ENCODE measurements around the gene BCKDK. TPM values are rescaled to one million over a fixed set of nuclear protein-coding genes. Genes with fewer than 3 reads are reported as not detected.

BCKDK gene
- total and polyA plus RNA-seq, 12 donors = 27.0 to 181 (median 80.1) TPM

DNA sequence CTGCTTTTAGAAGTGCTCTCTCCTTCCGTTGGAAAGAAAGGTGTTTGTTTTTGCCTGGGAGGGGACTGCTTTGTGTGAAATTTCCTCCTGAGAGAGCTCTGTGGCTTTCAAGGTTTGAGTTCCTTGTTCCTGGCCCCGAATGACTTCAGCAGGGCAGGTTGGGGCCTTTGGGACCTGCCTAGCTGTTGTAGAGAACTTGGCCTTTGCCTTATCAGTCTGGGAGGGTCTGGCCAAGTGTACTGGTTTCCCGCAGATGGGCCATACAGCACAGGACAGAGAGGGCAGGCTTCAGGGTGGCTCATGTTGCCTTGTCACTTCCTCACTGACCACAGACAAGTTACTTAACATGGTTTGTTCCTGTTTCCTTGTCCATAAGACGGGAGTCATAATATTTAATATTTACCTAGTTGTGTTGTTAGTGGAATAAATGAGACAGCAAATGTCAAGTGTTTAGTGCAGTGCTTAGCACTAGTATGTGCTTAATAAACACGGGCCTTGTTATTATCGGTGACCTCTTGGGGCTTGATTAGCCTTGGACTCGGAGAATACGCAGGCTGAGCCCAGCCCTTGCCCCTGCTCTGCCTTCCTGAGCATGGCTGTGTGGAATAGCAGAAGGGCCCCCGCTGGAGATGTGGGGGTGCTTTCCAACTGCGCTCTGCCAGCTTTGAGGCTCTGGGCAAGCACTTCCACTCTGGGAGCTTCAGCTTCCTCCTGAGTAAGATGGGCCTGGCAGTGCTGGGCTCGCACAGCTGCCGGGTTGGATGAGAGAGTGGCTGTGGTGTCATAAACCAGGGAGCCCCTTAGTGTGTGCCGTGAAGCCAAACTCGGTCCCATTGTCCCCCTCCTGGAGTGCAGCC lies 20.8 kb downstream of the BCKDK start:
- H3K9me3 ChIP-seq (replicated peaks in 1 of 3) = no peaks in the 10 kb centered on the region
- no peak overlapping the region for H3K4me3 ChIP-seq
- peak in 4 of 7 donors; percentile 31 to 73 (median 58) for DNase-seq
- no peaks in the 10 kb centered on the region for H3K27me3 ChIP-seq
- H3K36me3 ChIP-seq (replicated peaks in 1 of 2) = peaks cover 0 to 48% of the 10 kb centered on the region in 2 donors
- TF ChIP-seq, protein P1, sequence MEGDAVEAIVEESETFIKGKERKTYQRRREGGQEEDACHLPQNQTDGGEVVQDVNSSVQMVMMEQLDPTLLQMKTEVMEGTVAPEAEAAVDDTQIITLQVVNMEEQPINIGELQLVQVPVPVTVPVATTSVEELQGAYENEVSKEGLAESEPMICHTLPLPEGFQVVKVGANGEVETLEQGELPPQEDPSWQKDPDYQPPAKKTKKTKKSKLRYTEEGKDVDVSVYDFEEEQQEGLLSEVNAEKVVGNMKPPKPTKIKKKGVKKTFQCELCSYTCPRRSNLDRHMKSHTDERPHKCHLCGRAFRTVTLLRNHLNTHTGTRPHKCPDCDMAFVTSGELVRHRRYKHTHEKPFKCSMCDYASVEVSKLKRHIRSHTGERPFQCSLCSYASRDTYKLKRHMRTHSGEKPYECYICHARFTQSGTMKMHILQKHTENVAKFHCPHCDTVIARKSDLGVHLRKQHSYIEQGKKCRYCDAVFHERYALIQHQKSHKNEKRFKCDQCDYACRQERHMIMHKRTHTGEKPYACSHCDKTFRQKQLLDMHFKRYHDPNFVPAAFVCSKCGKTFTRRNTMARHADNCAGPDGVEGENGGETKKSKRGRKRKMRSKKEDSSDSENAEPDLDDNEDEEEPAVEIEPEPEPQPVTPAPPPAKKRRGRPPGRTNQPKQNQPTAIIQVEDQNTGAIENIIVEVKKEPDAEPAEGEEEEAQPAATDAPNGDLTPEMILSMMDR (IDR thresholded peaks at IDR 0.05) = no peak
- peak in 1 of 2 donors; percentile 17 for TF ChIP-seq POLR2A (IDR thresholded peaks at IDR 0.05)
- intact Hi-C loops (cut with DNase I) = no loop called here
- H3K27ac ChIP-seq = peak overlapping the region; percentile 30 to 93 (median 57)
- H3K4me1 ChIP-seq (replicated peaks in 1 of 2) = no peaks in the 10 kb centered on the region
- WGBS, 4 donors = 76 to 81% (median 77%) methylated on average over 9 to 14 of the region's 14 CpGs

DNA sequence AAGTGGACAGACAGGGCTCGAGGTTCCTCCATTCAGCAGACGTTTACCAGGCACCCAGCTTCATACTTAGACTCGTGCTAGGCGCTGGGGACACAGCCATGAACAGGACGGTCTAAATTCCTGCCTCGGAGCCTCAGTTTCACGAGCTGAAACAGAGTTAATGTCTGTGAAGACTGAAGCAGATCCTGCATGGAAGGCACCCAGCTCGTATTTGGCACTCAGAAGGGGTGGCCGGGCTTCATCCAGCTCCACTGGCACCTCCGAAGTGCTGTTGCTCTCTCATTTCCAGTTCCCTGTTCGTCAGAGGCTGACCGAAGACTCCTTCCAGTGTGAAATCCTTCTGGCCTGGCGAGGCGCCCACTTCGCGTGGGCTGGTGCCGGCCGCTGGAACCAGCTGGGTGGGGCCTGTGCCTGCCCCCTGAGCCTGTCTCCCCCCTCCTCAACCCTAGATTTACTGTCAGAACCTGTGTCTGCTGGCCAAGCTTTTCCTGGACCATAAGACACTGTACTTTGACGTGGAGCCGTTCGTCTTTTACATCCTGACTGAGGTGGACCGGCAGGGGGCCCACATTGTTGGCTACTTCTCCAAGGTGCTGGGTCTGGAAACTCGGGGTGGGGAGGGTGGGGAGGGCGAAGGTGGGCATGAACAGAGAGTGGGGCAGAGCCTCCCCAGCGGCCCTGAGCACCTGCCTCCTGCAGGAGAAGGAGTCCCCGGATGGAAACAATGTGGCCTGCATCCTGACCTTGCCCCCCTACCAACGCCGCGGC lies 21.6 kb downstream of the BCKDK start:
- Histone ChIP-seq H3K27me3 (no peaks in the 10 kb centered on the region), H3K9me3 (replicated peaks in 1 of 3) (no peaks in the 10 kb centered on the region), H3K36me3 (replicated peaks in 1 of 2) (peaks cover 0 to 41% of the 10 kb centered on the region in 2 donors), H3K4me3 (no peak overlapping the region), H3K4me1 (replicated peaks in 1 of 2) (no peaks in the 10 kb centered on the region), H3K27ac (peak overlapping the region in 4 of 5 donors; percentile 41 to 93 (median 68))
- 68 to 78% (median 74%) methylated on average over 16 to 29 of the region's 29 CpGs for WGBS, 4 donors
- intact Hi-C loops (cut with DNase I) = no loop called here
- DNase-seq = peak in 4 of 7 donors; percentile 35 to 69 (median 54)
- no peak for TF ChIP-seq POLR2A (IDR thresholded peaks at IDR 0.05)
- TF ChIP-seq, protein P1 (IDR thresholded peaks at IDR 0.05) = no peak

DNA sequence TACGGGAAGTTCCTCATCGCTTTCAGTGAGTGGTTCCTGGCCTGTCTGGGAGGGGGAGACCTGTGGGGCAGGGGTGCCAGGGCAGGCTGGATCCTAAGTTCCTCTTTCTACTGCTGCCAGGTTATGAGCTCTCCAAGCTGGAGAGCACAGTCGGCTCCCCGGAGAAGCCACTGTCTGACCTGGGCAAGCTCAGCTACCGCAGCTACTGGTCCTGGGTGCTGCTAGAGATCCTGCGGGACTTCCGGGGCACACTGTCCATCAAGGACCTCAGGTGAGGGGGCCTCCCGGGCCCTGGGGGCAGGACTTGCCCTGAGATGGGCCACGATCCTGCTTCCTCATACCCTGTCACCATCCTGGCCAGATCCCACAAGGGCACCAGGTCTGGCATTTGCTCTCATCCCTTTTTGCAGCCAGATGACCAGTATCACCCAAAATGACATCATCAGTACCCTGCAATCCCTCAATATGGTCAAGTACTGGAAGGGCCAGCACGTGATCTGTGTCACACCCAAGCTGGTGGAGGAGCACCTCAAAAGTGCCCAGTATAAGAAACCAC lies 22.2 kb downstream of the BCKDK start:
- WGBS, 4 donors = 83 to 90% (median 85%) methylated on average over 2 to 10 of the region's 10 CpGs
- Histone ChIP-seq H3K9me3 (replicated peaks in 1 of 3) (no peaks in the 10 kb centered on the region), H3K4me3 (no peak overlapping the region), H3K4me1 (replicated peaks in 1 of 2) (no peaks in the 10 kb centered on the region), H3K36me3 (replicated peaks in 1 of 2) (peaks cover 0 to 37% of the 10 kb centered on the region in 2 donors), H3K27me3 (no peaks in the 10 kb centered on the region), H3K27ac (peak overlapping the region in 2 of 5 donors; percentile 78 to 93)
- intact Hi-C loops (cut with DNase I) = no loop called here
- TF ChIP-seq POLR2A (IDR thresholded peaks at IDR 0.05) = no peak
- TF ChIP-seq, protein P1 (IDR thresholded peaks at IDR 0.05) = no peak
- DNase-seq = no peak

DNA sequence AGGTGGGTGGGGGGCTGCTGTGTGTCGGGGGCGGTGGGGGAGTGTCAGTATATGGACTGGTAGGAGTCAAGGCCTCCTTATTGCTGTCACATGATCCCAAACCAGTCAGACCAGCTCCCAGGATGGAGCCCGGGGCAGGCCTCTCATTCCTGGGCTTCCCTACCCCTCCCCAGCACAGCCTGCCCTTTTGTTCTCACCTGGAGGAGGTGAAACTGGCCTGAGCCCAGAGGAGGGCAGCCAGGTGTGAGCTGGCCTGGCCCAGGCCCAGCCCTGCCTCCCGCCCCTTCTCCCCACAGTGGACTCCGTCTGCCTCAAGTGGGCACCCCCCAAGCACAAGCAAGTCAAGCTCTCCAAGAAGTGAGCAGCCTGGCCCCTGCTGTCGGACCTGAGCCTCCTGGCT lies 22.7 kb downstream of the BCKDK start:
- Histone ChIP-seq H3K9me3 (replicated peaks in 1 of 3) (no peaks in the 10 kb centered on the region), H3K27ac (no peak overlapping the region), H3K4me3 (no peak overlapping the region), H3K4me1 (replicated peaks in 1 of 2) (no peaks in the 10 kb centered on the region), H3K27me3 (no peaks in the 10 kb centered on the region), H3K36me3 (replicated peaks in 1 of 2) (peaks cover 0 to 37% of the 10 kb centered on the region in 2 donors)
- TF ChIP-seq, protein P1 (IDR thresholded peaks at IDR 0.05) = no peak
- TF ChIP-seq POLR2A (IDR thresholded peaks at IDR 0.05) = no peak
- WGBS, 4 donors = 85 to 95% (median 90%) methylated on average over 2 to 6 of the region's 6 CpGs
- no peak for DNase-seq
- intact Hi-C loops (cut with DNase I) = no loop called here
